ENCODE results near the gene PTPN14.

PTPN14 gene

DNA sequence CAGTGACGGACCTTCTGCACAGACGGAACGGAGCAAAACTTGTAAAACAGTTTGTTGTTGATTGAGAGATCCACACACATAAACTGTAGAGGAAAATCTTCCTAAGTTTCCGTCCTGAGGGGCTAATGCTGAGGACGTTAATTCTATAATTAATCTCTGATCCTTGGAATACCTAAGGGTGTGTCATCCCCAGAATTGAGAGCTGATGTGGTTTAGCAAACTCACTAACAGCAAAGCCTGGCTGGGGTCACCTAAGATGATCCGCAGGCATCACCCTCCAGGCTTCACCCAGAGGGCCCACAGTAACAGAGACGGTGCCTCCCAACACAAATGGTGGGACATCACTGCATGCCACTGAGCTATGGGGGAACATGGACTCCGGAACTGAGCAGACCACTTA is 172.9 kb downstream of the PTPN14 start:
- Mint-ChIP-seq H3K9me3 (no peaks in the 10 kb centered on the region), H3K4me1 (peaks cover 15% of the 10 kb centered on the region), H3K36me3 (ENCODE audit: low read depth) (peaks cover 83% of the 10 kb centered on the region), H3K27me3 (ENCODE audit: low read depth) (no peaks in the 10 kb centered on the region), H3K4me3 (no peak overlapping the region), H3K27ac (peak overlapping the region in 1 of 3 experiments; percentile 80)
- TF ChIP-seq, protein P1, sequence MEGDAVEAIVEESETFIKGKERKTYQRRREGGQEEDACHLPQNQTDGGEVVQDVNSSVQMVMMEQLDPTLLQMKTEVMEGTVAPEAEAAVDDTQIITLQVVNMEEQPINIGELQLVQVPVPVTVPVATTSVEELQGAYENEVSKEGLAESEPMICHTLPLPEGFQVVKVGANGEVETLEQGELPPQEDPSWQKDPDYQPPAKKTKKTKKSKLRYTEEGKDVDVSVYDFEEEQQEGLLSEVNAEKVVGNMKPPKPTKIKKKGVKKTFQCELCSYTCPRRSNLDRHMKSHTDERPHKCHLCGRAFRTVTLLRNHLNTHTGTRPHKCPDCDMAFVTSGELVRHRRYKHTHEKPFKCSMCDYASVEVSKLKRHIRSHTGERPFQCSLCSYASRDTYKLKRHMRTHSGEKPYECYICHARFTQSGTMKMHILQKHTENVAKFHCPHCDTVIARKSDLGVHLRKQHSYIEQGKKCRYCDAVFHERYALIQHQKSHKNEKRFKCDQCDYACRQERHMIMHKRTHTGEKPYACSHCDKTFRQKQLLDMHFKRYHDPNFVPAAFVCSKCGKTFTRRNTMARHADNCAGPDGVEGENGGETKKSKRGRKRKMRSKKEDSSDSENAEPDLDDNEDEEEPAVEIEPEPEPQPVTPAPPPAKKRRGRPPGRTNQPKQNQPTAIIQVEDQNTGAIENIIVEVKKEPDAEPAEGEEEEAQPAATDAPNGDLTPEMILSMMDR (IDR thresholded peaks at IDR 0.05; ENCODE audit: unreplicated experiment in 3 of 3): no peak

DNA sequence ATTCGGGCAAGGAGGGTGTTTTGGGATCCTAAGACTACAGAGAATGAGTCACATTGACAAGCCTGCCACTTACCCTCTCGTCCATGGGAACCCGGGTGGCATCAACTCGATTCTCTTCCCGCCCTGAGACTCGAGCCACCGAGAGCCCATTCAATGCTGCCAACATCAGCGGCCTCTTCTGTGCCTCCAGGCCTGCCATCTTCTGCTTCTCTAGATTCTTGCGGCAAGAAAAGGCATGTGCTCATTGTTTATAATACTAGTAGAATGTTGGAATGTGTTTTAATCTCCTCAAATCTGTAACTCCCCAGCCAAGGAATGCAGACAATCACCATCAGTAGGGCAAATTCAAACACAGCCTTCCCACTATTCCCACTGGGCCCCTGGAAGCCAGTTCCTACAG is 173.5 kb downstream of the PTPN14 start:
- no peaks in the 10 kb centered on the region for H3K9me3 Mint-ChIP-seq
- H3K4me1 Mint-ChIP-seq: peaks cover 15% of the 10 kb centered on the region
- TF ChIP-seq, protein P1 (IDR thresholded peaks at IDR 0.05; ENCODE audit: unreplicated experiment in 3 of 3): no peak
- H3K27ac Mint-ChIP-seq: peak overlapping the region in 2 of 3 experiments; percentile 40 to 80
- no peak overlapping the region for H3K4me3 Mint-ChIP-seq
- H3K36me3 Mint-ChIP-seq (ENCODE audit: low read depth): peaks cover 77% of the 10 kb centered on the region
- H3K27me3 Mint-ChIP-seq (ENCODE audit: low read depth): no peaks in the 10 kb centered on the region

DNA sequence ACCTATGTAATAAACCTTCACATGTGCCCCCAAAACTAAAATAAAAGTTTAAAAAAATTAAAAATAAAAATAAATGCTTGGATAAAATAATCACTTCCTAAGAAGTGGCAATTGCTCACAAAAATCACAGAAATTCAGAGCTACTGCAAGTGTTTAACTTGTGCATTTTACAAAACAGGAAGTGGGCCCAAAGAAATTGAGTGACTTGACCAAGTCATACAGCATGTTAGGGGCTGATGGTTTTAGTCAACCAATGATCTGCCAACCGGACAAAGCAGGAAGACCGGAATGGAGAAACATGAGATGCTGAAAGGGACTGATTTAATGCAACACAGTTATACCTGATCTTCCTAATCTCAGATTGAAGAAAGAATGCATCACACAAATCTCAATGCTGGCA is 173.9 kb downstream of the PTPN14 start:
- no peak overlapping the region for H3K4me3 Mint-ChIP-seq
- no peaks in the 10 kb centered on the region for H3K27me3 Mint-ChIP-seq (ENCODE audit: low read depth)
- H3K4me1 Mint-ChIP-seq: peaks cover 18% of the 10 kb centered on the region
- no peaks in the 10 kb centered on the region for H3K9me3 Mint-ChIP-seq
- peaks cover 76% of the 10 kb centered on the region for H3K36me3 Mint-ChIP-seq (ENCODE audit: low read depth)
- TF ChIP-seq, protein P1 (IDR thresholded peaks at IDR 0.05; ENCODE audit: unreplicated experiment in 3 of 3): no peak
- peak overlapping the region in 2 of 3 experiments; percentile 40 to 80 for H3K27ac Mint-ChIP-seq

DNA sequence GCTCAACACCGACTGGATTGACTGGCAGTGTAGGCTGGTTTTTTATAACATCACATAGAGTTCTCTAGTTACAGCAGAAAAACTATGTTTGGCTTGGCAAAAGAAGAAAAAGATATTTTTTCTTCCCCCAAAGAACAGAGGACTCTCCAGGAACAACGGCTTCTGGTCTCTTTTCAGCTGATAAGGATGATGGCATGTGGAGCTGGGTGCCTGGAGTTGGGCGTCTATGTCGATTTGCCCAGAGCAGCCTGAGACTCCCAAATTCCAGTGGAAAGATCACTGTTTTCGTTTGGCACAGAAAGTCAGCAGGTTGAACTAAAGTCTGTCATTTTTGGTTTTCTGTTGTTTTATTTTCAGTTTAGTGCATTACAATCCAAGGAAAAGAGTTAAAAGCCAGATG is 179.3 kb downstream of the PTPN14 start:
- Mint-ChIP-seq H3K9me3 (no peaks in the 10 kb centered on the region), H3K4me3 (no peak overlapping the region), H3K4me1 (peaks cover 24% of the 10 kb centered on the region), H3K27me3 (ENCODE audit: low read depth) (peaks cover 4% of the 10 kb centered on the region), H3K36me3 (ENCODE audit: low read depth) (peaks cover 78% of the 10 kb centered on the region), H3K27ac (peak overlapping the region; percentile 26 to 58 (median 57))
- TF ChIP-seq, protein P1 (IDR thresholded peaks at IDR 0.05; ENCODE audit: unreplicated experiment in 3 of 3): no peak

DNA sequence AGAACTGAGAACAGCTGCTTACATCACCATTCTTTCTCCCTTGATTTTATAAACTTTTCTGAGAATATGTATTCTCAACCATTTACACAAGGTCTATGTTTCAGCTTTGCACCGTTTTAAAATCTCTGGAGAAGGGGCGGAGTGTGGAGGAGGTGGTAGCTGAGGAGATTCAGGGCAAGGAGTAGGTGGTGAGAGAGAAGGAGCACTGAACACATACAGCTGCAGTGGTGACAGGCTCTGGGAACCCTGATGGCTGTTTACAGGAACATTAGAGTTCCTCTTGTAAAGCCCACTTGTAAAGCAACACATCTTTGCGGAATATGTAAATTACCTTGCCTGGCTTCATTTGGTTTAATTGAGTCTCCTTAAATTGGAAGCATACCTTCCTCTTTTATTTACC is 180.8 kb downstream of the PTPN14 start:
- TF ChIP-seq, protein P1 (IDR thresholded peaks at IDR 0.05; ENCODE audit: unreplicated experiment in 3 of 3): no peak
- Mint-ChIP-seq H3K4me1 (peaks cover 24% of the 10 kb centered on the region), H3K4me3 (no peak overlapping the region), H3K27ac (no peak overlapping the region), H3K36me3 (ENCODE audit: low read depth) (peaks cover 73% of the 10 kb centered on the region), H3K9me3 (no peaks in the 10 kb centered on the region), H3K27me3 (ENCODE audit: low read depth) (peaks cover 4% of the 10 kb centered on the region)

DNA sequence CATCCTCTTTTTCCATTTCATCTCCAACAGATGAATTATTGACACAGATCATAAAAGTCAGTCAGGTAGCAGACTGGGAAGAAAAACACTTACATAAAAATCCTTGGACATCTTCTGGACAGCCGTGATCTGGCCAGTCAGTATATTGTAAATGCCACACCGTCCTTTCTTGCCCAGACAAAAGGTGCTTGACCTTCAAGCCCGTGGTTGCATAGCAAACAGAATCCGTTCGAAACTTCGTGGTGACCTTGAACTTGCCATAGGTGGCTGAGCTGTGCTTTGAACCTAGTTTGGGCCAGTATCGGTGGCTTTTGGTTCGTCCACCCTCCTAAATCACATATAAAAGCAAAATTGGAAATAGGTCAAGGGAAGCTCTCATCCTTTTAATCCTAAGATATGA is 182.0 kb downstream of the PTPN14 start:
- no peaks in the 10 kb centered on the region for H3K9me3 Mint-ChIP-seq
- peaks cover 4% of the 10 kb centered on the region for H3K27me3 Mint-ChIP-seq (ENCODE audit: low read depth)
- H3K4me3 Mint-ChIP-seq: no peak overlapping the region
- peaks cover 23% of the 10 kb centered on the region for H3K4me1 Mint-ChIP-seq
- TF ChIP-seq, protein P1 (IDR thresholded peaks at IDR 0.05; ENCODE audit: unreplicated experiment in 3 of 3): no peak
- peaks cover 75% of the 10 kb centered on the region for H3K36me3 Mint-ChIP-seq (ENCODE audit: low read depth)
- H3K27ac Mint-ChIP-seq: no peak overlapping the region

All from nephron (organoid).